PC-3 (cell line): ENCODE results near the gene ABLIM2. TPM values are rescaled to one million over a fixed set of nuclear protein-coding genes. Genes with fewer than 3 reads are reported as not detected.

Experiments used
- ATAC-seq: fragments of 200-7000 bp; cut with Tn5 transposase; 2 replicates; pipeline ENCODE4 v1.9.1; 2020; ENCODE audit warnings: mild to moderate bottlenecking, moderate library complexity
- BruUV-seq: library from RNA; stranded (reverse); fragments of 400-500 nt; replicated peaks from 2 replicates; lab custom pipeline; 2021; lab: Mats Ljungman, UMichigan
- CTCF ChIA-PET: fragments of 300-600 bp; sonication (Branson Sonifier 250); formaldehyde crosslinking; loops from one replicate; lab custom pipeline; 2022; ENCODE audit warnings: antibody characterized with exemption; lab: Charles Lee
- POLR2A ChIA-PET: fragments of 300-600 bp; sonication (Branson Sonifier 250); formaldehyde crosslinking; loops from one replicate; lab custom pipeline; 2022; ENCODE audit warnings: antibody characterized with exemption; ENCODE audit not compliant: unreplicated experiment; lab: Charles Lee
- DNase-seq: peaks from one replicate; pipeline ENCODE4 v3.0.0-alpha.2; 2015
- H2AFZ ChIP-seq: fragments of 300-600 bp; sonication (generic); 2 replicates; pipeline ENCODE4 v1.6.0; 2016; ENCODE audit warnings: antibody characterized with exemption, low read length
- H3F3A ChIP-seq: fragments of 300-600 bp; sonication (generic); one replicate; pipeline ENCODE4 v1.6.0; 2017; ENCODE audit warnings: antibody characterized with exemption, low read length, control low read depth, mild to moderate bottlenecking; ENCODE audit not compliant: unreplicated experiment
- H3K27ac ChIP-seq: fragments of 300-600 bp; sonication (generic); 2 replicates; pipeline ENCODE4 v1.5.1; 2016; ENCODE audit warnings: mild to moderate bottlenecking, low read length
- H3K27me3 ChIP-seq: fragments of 300-600 bp; sonication (generic); 2 replicates; pipeline ENCODE4 v1.6.1; 2016; ENCODE audit warnings: low read length, mixed read lengths
- H3K36me3 ChIP-seq: fragments of 300-600 bp; sonication (generic); 2 replicates; pipeline ENCODE4 v1.6.1; 2016; ENCODE audit warnings: low read depth, mixed run types, low read length, mixed read lengths
- H3K4me1 ChIP-seq: fragments of 300-600 bp; sonication (generic); 2 replicates; pipeline ENCODE4 v1.5.1; 2016; ENCODE audit warnings: low read length; ENCODE audit not compliant: insufficient read depth
- H3K4me2 ChIP-seq: fragments of 300-600 bp; sonication (generic); 2 replicates; pipeline ENCODE4 v1.6.0; 2016; ENCODE audit warnings: low read length
- H3K4me3 ChIP-seq: fragments of 300-600 bp; sonication (generic); 2 replicates; pipeline ENCODE4 v1.5.1; 2016; ENCODE audit warnings: mild to moderate bottlenecking, low read length, mixed read lengths
- H3K79me2 ChIP-seq: fragments of 300-600 bp; sonication (generic); 2 replicates; pipeline ENCODE4 v1.6.1; 2017; ENCODE audit warnings: low read length, mixed read lengths
- H3K9ac ChIP-seq: fragments of 300-600 bp; sonication (generic); 2 replicates; pipeline ENCODE4 v1.6.0; 2016; ENCODE audit warnings: mild to moderate bottlenecking, low read length
- H3K9me2 ChIP-seq: fragments of 300-600 bp; sonication (generic); replicated peaks from 2 replicates; pipeline ENCODE4 v1.6.1; 2016; ENCODE audit warnings: mixed run types, low read length, mixed read lengths
- H3K9me3 ChIP-seq: fragments of 300-600 bp; sonication (generic); 2 replicates; pipeline ENCODE4 v1.6.1; 2016; ENCODE audit warnings: low read length, mixed read lengths
- H4K20me1 ChIP-seq: fragments of 300-600 bp; sonication (generic); 2 replicates; pipeline ENCODE4 v1.6.1; 2016; ENCODE audit warnings: low read length, mixed read lengths
- CTCF ChIP-seq: fragments of 300-600 bp; sonication (generic); conservative IDR thresholded peaks from 2 replicates; pipeline ENCODE4 v1.5.1; 2017; ENCODE audit warnings: antibody characterized with exemption, low read depth, mild to moderate bottlenecking, low read length
- EZH2 ChIP-seq: fragments of 300-600 bp; sonication (generic); IDR thresholded peaks from one replicate; pipeline ENCODE4 v1.6.1; 2017; ENCODE audit warnings: antibody characterized with exemption, mild to moderate bottlenecking, low read length; ENCODE audit not compliant: unreplicated experiment
- EZH2phosphoT487 ChIP-seq: fragments of 300-600 bp; sonication (generic); IDR thresholded peaks from 2 replicates; pipeline ENCODE4 v1.6.1; 2018; ENCODE audit warnings: mild to moderate bottlenecking, antibody characterized with exemption, low read length, borderline replicate concordance
- intact Hi-C: fragments of 100-400 bp; cut with micrococcal nuclease; formaldehyde crosslinking; loops from 2 replicates; pipeline ENCODE4 v1.9.0; 2023
- total RNA-seq: library from RNA; depleted of rRNA; stranded (reverse); fragments of >200 nt; gene quantifications from 2 replicates; pipeline ENCODE4 v1.2.3, GENCODE V29; 2014

Gene ABLIM2
- total RNA-seq, 1 experiment from 2014 or later, result 3.2 TPM

GRCh38 chr4:8088966-8089491 is 69.6 kb downstream of the ABLIM2 start:
- no peaks in the 10 kb centered on the region for H3K79me2 ChIP-seq
- ATAC-seq (no peak), DNase-seq (no peak)
- H3K4me2 ChIP-seq, result no peak overlapping the region
- H3K9me3 ChIP-seq, result peaks cover 9% of the 10 kb centered on the region; the same call in 1 of the 2 replicates
- intact Hi-C loops, result no loop called here
- H3K9ac ChIP-seq, result no peak overlapping the region
- no peaks in the 10 kb centered on the region for H3F3A ChIP-seq
- 0 out of 2 replicates have a peak, but pooled peaks cover 2% of the 10 kb centered on the region for H3K36me3 ChIP-seq
- H3K4me3 ChIP-seq, result no peak overlapping the region
- no peak overlapping the region for H2AFZ ChIP-seq
- no peak for TF ChIP-seq CTCF
- TF ChIP-seq EZH2, result no peak
- TF ChIP-seq EZH2phosphoT487, result no peak
- H3K27ac ChIP-seq, result no peak overlapping the region; the same call in 1 of the 2 replicates
- H3K4me1 ChIP-seq, result peaks cover 15% of the 10 kb centered on the region
- no peaks in the 10 kb centered on the region for H4K20me1 ChIP-seq
- POLR2A ChIA-PET, result no interaction called here
- CTCF ChIA-PET, result no interaction called here
- BruUV-seq, result no TSS peak
- no peaks in the 10 kb centered on the region for H3K9me2 ChIP-seq
- no peaks in the 10 kb centered on the region for H3K27me3 ChIP-seq

GRCh38 chr4:8087921-8088495 is 70.6 kb downstream of the ABLIM2 start:
- no TSS peak for BruUV-seq
- ChIA-PET CTCF (no interaction called here), POLR2A (no interaction called here)
- Histone ChIP-seq H3F3A (no peaks in the 10 kb centered on the region), H3K79me2 (no peaks in the 10 kb centered on the region), H3K4me1 (peaks cover 15% of the 10 kb centered on the region), H3K36me3 (no peaks in the 10 kb centered on the region), H4K20me1 (no peaks in the 10 kb centered on the region), H3K9me2 (no peaks in the 10 kb centered on the region), H3K4me2 (no peak overlapping the region), H3K27me3 (no peaks in the 10 kb centered on the region), H3K9ac (no peak overlapping the region), H2AFZ (no peak overlapping the region), H3K27ac (no peak overlapping the region), H3K4me3 (no peak overlapping the region), H3K9me3 (no peaks in the 10 kb centered on the region)
- no peak for ATAC-seq
- intact Hi-C loops, result no loop called here
- no peak for TF ChIP-seq CTCF
- no peak for TF ChIP-seq EZH2phosphoT487
- no peak for TF ChIP-seq EZH2
- DNase-seq, result no peak

GRCh38 chr4:8086783-8087445 is 71.7 kb downstream of the ABLIM2 start:
- no peak overlapping the region for H3K4me3 ChIP-seq
- H3K79me2 ChIP-seq, result no peaks in the 10 kb centered on the region
- no peaks in the 10 kb centered on the region for H4K20me1 ChIP-seq
- H3K36me3 ChIP-seq, result no peaks in the 10 kb centered on the region
- H3K9me3 ChIP-seq, result no peaks in the 10 kb centered on the region
- H3K9ac ChIP-seq, result no peak overlapping the region
- ChIA-PET POLR2A (no interaction called here), CTCF (no interaction called here)
- H3K9me2 ChIP-seq, result no peaks in the 10 kb centered on the region
- BruUV-seq, result no TSS peak
- peaks cover 15% of the 10 kb centered on the region for H3K4me1 ChIP-seq
- DNase-seq, result no peak
- H3K27me3 ChIP-seq, result no peaks in the 10 kb centered on the region
- H3F3A ChIP-seq, result no peaks in the 10 kb centered on the region
- no peak overlapping the region for H3K4me2 ChIP-seq
- ATAC-seq, result no peak
- H3K27ac ChIP-seq, result no peak overlapping the region
- H2AFZ ChIP-seq, result no peak overlapping the region
- intact Hi-C loops, result no loop called here
- TF ChIP-seq EZH2phosphoT487 (no peak), EZH2 (no peak), CTCF (no peak)
